ENCODE results near the gene NIPBL. TPM values are rescaled to one million over a fixed set of nuclear protein-coding genes. Genes with fewer than 3 reads are reported as not detected.
"Not testable (repeated sequence)": the region's sequence is repeated elsewhere in the genome, so short reads cannot be mapped to it uniquely, and the experiment has no call there.

Gene NIPBL
- total and polyA plus RNA-seq, 2 experiments from 2014 or later = 18.5 to 35.0 TPM

- peaks cover 3% of the 10 kb centered on the region for H3K4me1 ChIP-seq (ENCODE audit: insufficient read depth)
- peaks cover 4% of the 10 kb centered on the region for H3K9me3 ChIP-seq (ENCODE audit: low read depth)
- no peak overlapping the region for H2AFZ ChIP-seq
- DNase-seq (ENCODE audit: low spot score) = no peak
- peaks cover 91% of the 10 kb centered on the region for H4K20me1 ChIP-seq (ENCODE audit: insufficient read depth, poor library complexity, severe bottlenecking)
- TF ChIP-seq CTCF (IDR thresholded peaks at IDR 0.05; ENCODE audit: poor library complexity) (no peak), EZH2 (IDR thresholded peaks at IDR 0.05; ENCODE audit: borderline replicate concordance) (no peak), EZH2phosphoT487 (IDR thresholded peaks at IDR 0.05; ENCODE audit: low read depth, severe bottlenecking, unreplicated experiment) (no peak)
- 95% methylated on average over 2 of the region's 2 CpGs for WGBS (ENCODE audit: low lambda C conversion rate, missing lambda C conversion rate)
- no peak overlapping the region for H3K4me2 ChIP-seq
- no peaks in the 10 kb centered on the region for H3K27me3 ChIP-seq
- peaks cover 100% of the 10 kb centered on the region for H3K79me2 ChIP-seq
- no peaks in the 10 kb centered on the region for H3K36me3 ChIP-seq (replicated peaks; ENCODE audit: insufficient read depth, low read depth)
- H3K27ac ChIP-seq = no peak overlapping the region
- H3K9me2 ChIP-seq (replicated peaks; ENCODE audit: insufficient read depth) = no peaks in the 10 kb centered on the region
- no peak overlapping the region for H3K4me3 ChIP-seq
Measured at GRCh38 chr5:36904677-36905076, 28.1 kb downstream of the NIPBL start.

DNA sequence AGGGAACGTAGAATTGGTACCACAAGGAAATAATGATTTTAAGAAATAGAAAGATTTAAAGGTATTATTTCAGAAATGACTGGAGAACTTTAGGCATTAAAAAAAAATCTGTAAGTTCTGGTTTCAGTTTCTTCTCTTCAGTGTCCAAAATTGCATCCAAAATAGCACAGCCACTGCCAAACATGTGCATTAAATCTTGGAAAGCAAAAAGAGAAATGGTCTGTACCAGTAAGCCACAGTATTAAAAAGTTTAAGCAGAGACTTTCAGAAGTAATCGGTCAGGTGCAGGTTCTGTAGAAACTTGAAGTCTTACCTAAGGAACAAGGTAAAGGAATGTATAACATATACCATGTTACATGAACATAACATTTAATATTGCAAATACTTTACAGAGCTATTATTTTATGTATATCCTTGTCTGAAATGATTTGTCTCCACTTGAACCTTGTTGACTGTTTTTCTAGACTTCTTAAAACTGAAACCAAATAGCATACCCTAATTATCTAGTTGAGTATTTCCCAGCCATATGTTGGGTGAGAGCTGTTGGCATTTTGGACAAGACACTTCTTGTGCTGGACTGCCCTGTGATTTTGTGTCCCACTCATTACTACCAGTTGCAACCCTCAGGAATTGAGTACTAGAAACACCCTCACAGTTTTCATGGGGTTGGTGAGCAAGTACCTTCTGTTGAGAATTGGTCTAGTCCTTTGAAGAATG is 32.1 kb downstream of the NIPBL start:
- no peak for DNase-seq (ENCODE audit: low spot score)
- no peaks in the 10 kb centered on the region for H3K9me3 ChIP-seq (ENCODE audit: low read depth)

GRCh38 chr5:36915653-36916052 is 39.1 kb downstream of the NIPBL start:
- Histone ChIP-seq H3K79me2 (peaks cover 94% of the 10 kb centered on the region), H3K4me3 (no peak overlapping the region)

More for the DNA sequence above, 32.1 kb downstream of the NIPBL start:
- Histone ChIP-seq H3K4me1 (ENCODE audit: insufficient read depth) (peaks cover 3% of the 10 kb centered on the region), H2AFZ (no peak overlapping the region), H3K4me2 (no peak overlapping the region), H3K4me3 (no peak overlapping the region), H4K20me1 (ENCODE audit: insufficient read depth, poor library complexity, severe bottlenecking) (peaks cover 94% of the 10 kb centered on the region), H3K36me3 (replicated peaks; ENCODE audit: insufficient read depth, low read depth) (no peaks in the 10 kb centered on the region), H3K27ac (no peak overlapping the region), H3K9me2 (replicated peaks; ENCODE audit: insufficient read depth) (no peaks in the 10 kb centered on the region), H3K27me3 (no peaks in the 10 kb centered on the region), H3K79me2 (peaks cover 100% of the 10 kb centered on the region)
- no peak for TF ChIP-seq EZH2 (IDR thresholded peaks at IDR 0.05; ENCODE audit: borderline replicate concordance)
- TF ChIP-seq CTCF (IDR thresholded peaks at IDR 0.05; ENCODE audit: poor library complexity) = no peak
- TF ChIP-seq EZH2phosphoT487 (IDR thresholded peaks at IDR 0.05; ENCODE audit: low read depth, severe bottlenecking, unreplicated experiment) = no peak
- WGBS (ENCODE audit: low lambda C conversion rate, missing lambda C conversion rate) = 97% methylated on average over 2 of the region's 2 CpGs

DNA sequence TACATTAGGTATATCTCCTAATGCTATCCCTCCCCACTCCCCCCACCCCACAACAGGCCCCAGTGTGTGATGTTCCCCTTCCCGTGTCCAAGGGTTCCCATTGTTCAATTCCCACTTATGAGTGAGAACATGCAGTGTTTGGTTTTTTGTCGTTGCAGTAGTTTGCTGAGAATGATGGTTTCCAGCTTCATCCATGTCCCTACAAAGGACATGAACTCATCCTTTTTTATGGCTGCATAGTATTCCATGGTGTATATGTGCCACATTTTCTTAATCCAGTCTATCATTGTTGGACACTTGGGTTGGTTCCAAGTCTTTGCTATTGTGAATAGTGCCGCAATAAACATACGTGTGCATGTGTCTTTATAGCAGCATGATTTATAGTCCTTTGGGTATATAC is 40.0 kb downstream of the NIPBL start:
- H3K27me3 ChIP-seq; H3K36me3 ChIP-seq (replicated peaks; ENCODE audit: insufficient read depth, low read depth); H3K4me2 ChIP-seq; H3K4me1 ChIP-seq (ENCODE audit: insufficient read depth); H3K27ac ChIP-seq; H3K9me3 ChIP-seq (ENCODE audit: low read depth); DNase-seq (ENCODE audit: low spot score); H3K4me3 ChIP-seq; H2AFZ ChIP-seq; H3K9me2 ChIP-seq (replicated peaks; ENCODE audit: insufficient read depth): not testable (repeated sequence)
- WGBS (ENCODE audit: low lambda C conversion rate, missing lambda C conversion rate) = 90% methylated on average over 4 of the region's 4 CpGs
- peaks cover 84% of the 10 kb centered on the region for H4K20me1 ChIP-seq (ENCODE audit: insufficient read depth, poor library complexity, severe bottlenecking)
- peaks cover 94% of the 10 kb centered on the region for H3K79me2 ChIP-seq

More at GRCh38 chr5:36915653-36916052, 39.1 kb downstream of the NIPBL start:
- no peak for DNase-seq (ENCODE audit: low spot score)
- Histone ChIP-seq H3K9me2 (replicated peaks; ENCODE audit: insufficient read depth) (no peaks in the 10 kb centered on the region), H3K4me1 (ENCODE audit: insufficient read depth) (no peaks in the 10 kb centered on the region), H2AFZ (no peak overlapping the region), H3K36me3 (replicated peaks; ENCODE audit: insufficient read depth, low read depth) (no peaks in the 10 kb centered on the region), H3K9me3 (ENCODE audit: low read depth) (no peaks in the 10 kb centered on the region), H3K27me3 (no peaks in the 10 kb centered on the region), H4K20me1 (ENCODE audit: insufficient read depth, poor library complexity, severe bottlenecking) (peaks cover 84% of the 10 kb centered on the region), H3K4me2 (no peak overlapping the region), H3K27ac (no peak overlapping the region)
- TF ChIP-seq CTCF (IDR thresholded peaks at IDR 0.05; ENCODE audit: poor library complexity) = no peak
- TF ChIP-seq EZH2 (IDR thresholded peaks at IDR 0.05; ENCODE audit: borderline replicate concordance) = no peak

DNA sequence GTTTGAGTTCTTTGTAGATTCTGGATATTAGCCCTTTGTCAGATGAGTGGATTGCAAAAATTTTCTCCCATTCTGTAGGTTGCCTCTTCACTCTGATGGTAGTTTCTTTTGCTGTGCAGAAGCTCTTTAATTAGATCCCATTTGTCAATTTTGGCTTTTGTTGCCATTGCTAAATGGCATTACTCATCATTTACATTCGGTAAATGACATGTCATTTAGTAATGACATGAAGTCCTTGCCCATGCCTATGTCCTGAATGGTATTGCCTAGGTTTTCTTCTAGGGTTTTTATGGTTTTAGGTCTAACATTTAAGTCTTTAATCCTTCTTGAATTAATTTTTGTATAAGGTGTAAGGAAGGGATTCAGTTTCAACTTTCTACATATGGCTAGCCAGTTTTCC is 40.8 kb downstream of the NIPBL start:
- not testable (repeated sequence) for H3K9me2 ChIP-seq (replicated peaks; ENCODE audit: insufficient read depth); H3K27me3 ChIP-seq; DNase-seq (ENCODE audit: low spot score); H2AFZ ChIP-seq; H3K36me3 ChIP-seq (replicated peaks; ENCODE audit: insufficient read depth, low read depth); H3K4me3 ChIP-seq; H3K9me3 ChIP-seq (ENCODE audit: low read depth); H3K27ac ChIP-seq; H3K4me2 ChIP-seq; H3K4me1 ChIP-seq (ENCODE audit: insufficient read depth)
- peaks cover 81% of the 10 kb centered on the region for H4K20me1 ChIP-seq (ENCODE audit: insufficient read depth, poor library complexity, severe bottlenecking)
- 96% methylated on average over 1 of the region's 1 CpG for WGBS (ENCODE audit: low lambda C conversion rate, missing lambda C conversion rate)
- peaks cover 94% of the 10 kb centered on the region for H3K79me2 ChIP-seq

Measured in hepatocyte (in vitro differentiated cells).